Measurements from ENCODE around the gene EGFR.

- no peak for TF ChIP-seq CTCF (IDR thresholded peaks at IDR 0.05)
- no peak for TF ChIP-seq POLR2A (IDR thresholded peaks at IDR 0.05)
Measured at GRCh38 chr7:55119571-55119970, 100.8 kb downstream of the EGFR start.

Measured in lower leg skin (tissue), 3 donors.